AG09309 (cell line): ENCODE data around the gene TSHZ2.

Source experiments
- DNase-seq: peaks from one replicate; pipeline ENCODE4 v3.0.0-alpha.2; 2010; ENCODE audit warnings: low read depth
- H3K4me3 ChIP-seq: 2 replicates; pipeline ENCODE4 v1.5.1; 2011; ENCODE audit warnings: mild to moderate bottlenecking, low read depth, low read length, moderate library complexity; ENCODE audit not compliant: control insufficient read depth
- CTCF ChIP-seq: IDR thresholded peaks from 2 replicates; pipeline ENCODE4 v1.5.1; 2011; ENCODE audit warnings: mild to moderate bottlenecking, low read depth, low read length, inconsistent platforms; ENCODE audit not compliant: insufficient read depth, control insufficient read depth; ENCODE audit errors: missing control alignments

Gene TSHZ2

GRCh38 chr20:53304146-53304545, 332.0 kb downstream of the TSHZ2 start:
- H3K4me3 ChIP-seq: no peak overlapping the region
- TF ChIP-seq CTCF: no peak
- no peak for DNase-seq

GRCh38 chr20:53306192-53306805, 334.1 kb downstream of the TSHZ2 start:
- H3K4me3 ChIP-seq: no peak overlapping the region
- DNase-seq: no peak
- no peak for TF ChIP-seq CTCF

GRCh38 chr20:53307964-53308597, 335.9 kb downstream of the TSHZ2 start:
- H3K4me3 ChIP-seq: no peak overlapping the region
- no peak for DNase-seq
- no peak for TF ChIP-seq CTCF

GRCh38 chr20:53309515-53309914, 337.4 kb downstream of the TSHZ2 start:
- TF ChIP-seq CTCF: no peak
- H3K4me3 ChIP-seq: no peak overlapping the region
- DNase-seq: no peak

- H3K4me3 ChIP-seq: no peak overlapping the region
- no peak for DNase-seq
- no peak for TF ChIP-seq CTCF
Measured at GRCh38 chr20:53312957-53313356, 340.8 kb downstream of the TSHZ2 start.

- DNase-seq: no peak
- H3K4me3 ChIP-seq: no peak overlapping the region
- no peak for TF ChIP-seq CTCF
Measured at GRCh38 chr20:53316206-53316937, 344.2 kb downstream of the TSHZ2 start.
